Neutrophil (primary cell): ENCODE results near the gene SYCP1.
"Not testable (repeated sequence)": the region's sequence is repeated elsewhere in the genome, so short reads cannot be mapped to it uniquely, and the experiment has no call there.

Experiments used
- H3K27ac ChIP-seq: fragments of 200-600 bp; sonication (generic); 2 replicates; pipeline ENCODE4 v1.5.1; 2016; ENCODE audit warnings: mild to moderate bottlenecking, moderate library complexity
- H3K27me3 ChIP-seq: fragments of 200-600 bp; sonication (generic); 2 replicates; pipeline ENCODE4 v1.6.0; 2016; ENCODE audit warnings: mild to moderate bottlenecking
- H3K36me3 ChIP-seq: fragments of 200-600 bp; sonication (generic); 2 replicates; pipeline ENCODE4 v1.5.1; 2017
- H3K4me1 ChIP-seq, 2 experiments: fragments of 200-600 bp in 1 of 2; sonication (generic) in 1 of 2; 1 replicate in 1 of 2; 2 replicates in 1 of 2; pipeline versions ENCODE4 v1.5.1 to v1.6.1; 2013 to 2016; ENCODE audit warnings: low read depth in 1 of 2, low read length in 1 of 2, mild to moderate bottlenecking in 1 of 2, moderate library complexity in 1 of 2; ENCODE audit not compliant: control insufficient read depth in 1 of 2, insufficient read depth in 1 of 2
- H3K4me3 ChIP-seq, 2 experiments: fragments of 200-600 bp in 1 of 2; sonication (generic) in 1 of 2; 1 replicate in 1 of 2; 2 replicates in 1 of 2; pipeline ENCODE4 v1.5.1; 2013 to 2016; ENCODE audit warnings: low read depth in 1 of 2, low read length in 1 of 2, mild to moderate bottlenecking in 1 of 2, moderate library complexity in 1 of 2
- H3K9me3 ChIP-seq: fragments of 200-600 bp; sonication (generic); 2 replicates; pipeline ENCODE4 v1.5.1; 2016
- CTCF ChIP-seq: fragments of 200-600 bp; sonication (generic); IDR thresholded peaks from 2 replicates; pipeline ENCODE4 v1.5.1; 2016; ENCODE audit warnings: antibody characterized with exemption

Gene SYCP1

GRCh38 chr1:114854693-114855320 lies at the start of gene SYCP1:
Gene SYCP1, plus strand, starts transcription at chr1:114854863. Its CDS starts 602 bp downstream, at chr1:114855465.
- Histone ChIP-seq H3K4me3 (no peak within 1 kb of the TSS), H3K36me3 (no peaks in the 10 kb centered on the region), H3K27ac (no peak within 1 kb of the TSS), H3K4me1 (no peaks in the 10 kb centered on the region), H3K27me3 (peaks cover 70% of the 10 kb centered on the region), H3K9me3 (no peaks in the 10 kb centered on the region)
- TF ChIP-seq CTCF: no peak

- no peaks in the 10 kb centered on the region for H3K9me3 ChIP-seq
- H3K36me3 ChIP-seq: no peaks in the 10 kb centered on the region
- no peak for TF ChIP-seq CTCF
These were observed 34.8 kb upstream of the SYCP1 start for GRCh38 chr1:114819869-114820268.

GRCh38 chr1:114820392-114820791 lies 34.3 kb upstream of the SYCP1 start:
- no peak for TF ChIP-seq CTCF

More at GRCh38 chr1:114819869-114820268, 34.8 kb upstream of the SYCP1 start:
- Histone ChIP-seq H3K4me3 (no peak overlapping the region), H3K27me3 (no peaks in the 10 kb centered on the region), H3K4me1 (no peaks in the 10 kb centered on the region), H3K27ac (no peak overlapping the region)

GRCh38 chr1:114821978-114822377 lies 32.7 kb upstream of the SYCP1 start:
- Histone ChIP-seq H3K27me3 (no peaks in the 10 kb centered on the region), H3K27ac (no peak overlapping the region), H3K4me1 (no peaks in the 10 kb centered on the region), H3K4me3 (no peak overlapping the region), H3K36me3 (no peaks in the 10 kb centered on the region), H3K9me3 (no peaks in the 10 kb centered on the region)
- no peak for TF ChIP-seq CTCF

More at GRCh38 chr1:114820392-114820791, 34.3 kb upstream of the SYCP1 start:
- Histone ChIP-seq H3K27me3 (no peaks in the 10 kb centered on the region), H3K9me3 (no peaks in the 10 kb centered on the region), H3K4me1 (no peaks in the 10 kb centered on the region), H3K36me3 (no peaks in the 10 kb centered on the region), H3K27ac (no peak overlapping the region), H3K4me3 (no peak overlapping the region)

- no peaks in the 10 kb centered on the region for H3K27me3 ChIP-seq
- H3K4me1 ChIP-seq: no peaks in the 10 kb centered on the region
- no peak for TF ChIP-seq CTCF
- no peaks in the 10 kb centered on the region for H3K9me3 ChIP-seq
- no peak overlapping the region for H3K4me3 ChIP-seq
- no peaks in the 10 kb centered on the region for H3K36me3 ChIP-seq
- H3K27ac ChIP-seq: no peak overlapping the region
These were observed 26.4 kb upstream of the SYCP1 start for GRCh38 chr1:114828251-114828650.

GRCh38 chr1:114830075-114830474 lies 24.6 kb upstream of the SYCP1 start:
- not testable (repeated sequence) for H3K9me3 ChIP-seq, H3K27me3 ChIP-seq, H3K36me3 ChIP-seq, H3K27ac ChIP-seq, H3K4me1 ChIP-seq, H3K4me3 ChIP-seq
